SIG-M5 (cell line): ENCODE measurements around the gene FUT1.
"Not testable (repeated sequence)": the region's sequence is repeated elsewhere in the genome, so short reads cannot be mapped to it uniquely, and the experiment has no call there.

Source experiments
- DNase-seq: peaks from one replicate; lab custom pipeline; 2025; lab: John Stamatoyannopoulos, UW

Gene FUT1

GRCh38 chr19:48718106-48718505 lies 34.3 kb downstream of the FUT1 start:
- not testable (repeated sequence) for DNase-seq

GRCh38 chr19:48716562-48717291 lies 35.7 kb downstream of the FUT1 start:
- no peak for DNase-seq

- no peak for DNase-seq
Measured at GRCh38 chr19:48715681-48716171, 36.7 kb downstream of the FUT1 start.

DNA sequence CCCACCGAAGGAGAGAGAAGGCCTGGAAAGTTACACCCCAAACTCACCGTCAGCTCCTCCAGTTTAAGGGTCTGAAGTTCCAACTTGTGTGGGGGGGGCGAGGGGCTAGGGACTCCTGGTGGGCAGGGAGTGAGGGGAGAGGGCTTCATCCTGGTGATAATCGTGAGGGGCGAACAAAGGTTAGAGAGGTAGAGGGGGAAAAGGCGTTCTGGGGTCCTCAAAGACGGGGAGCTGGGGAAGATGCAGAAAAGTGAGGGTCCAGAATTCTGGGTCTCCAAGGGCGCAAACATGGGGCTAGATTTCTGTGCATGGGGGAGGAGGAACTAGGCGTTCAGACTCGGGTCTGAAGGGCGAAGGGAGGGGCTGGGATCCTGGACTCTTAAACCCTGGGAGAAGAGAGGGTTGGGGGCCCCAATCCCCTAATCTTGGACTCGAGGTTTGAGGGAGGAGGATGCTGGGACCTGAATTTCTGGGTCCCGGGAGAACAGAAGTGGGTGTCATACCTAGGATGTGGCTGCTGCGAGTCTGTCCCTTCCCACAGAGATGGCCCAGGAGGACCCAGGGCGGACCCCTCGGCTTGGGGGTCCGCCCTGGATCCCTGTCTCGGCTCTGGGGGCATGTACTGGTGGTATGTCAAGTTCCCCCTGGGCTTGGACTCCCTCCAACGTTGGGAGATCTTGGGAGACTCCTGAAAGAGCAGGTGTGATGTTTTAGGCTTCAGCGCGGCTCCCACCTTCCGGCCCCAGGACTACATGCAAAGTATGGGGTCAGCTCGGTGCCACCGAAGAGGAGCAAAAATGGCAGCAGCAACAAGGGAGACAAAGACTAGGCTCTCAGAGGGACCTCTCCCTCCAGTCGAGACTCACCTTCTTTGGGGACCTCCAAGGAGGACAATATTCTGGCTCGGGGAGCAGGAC lies 37.4 kb downstream of the FUT1 start:
- DNase-seq: no peak

GRCh38 chr19:48713864-48714755 lies 38.3 kb downstream of the FUT1 start:
- peak; percentile 98 for DNase-seq

- no peak for DNase-seq
Measured at GRCh38 chr19:48713041-48713863, 39.2 kb downstream of the FUT1 start.

GRCh38 chr19:48711106-48711662 lies 41.3 kb downstream of the FUT1 start:
- no peak for DNase-seq

GRCh38 chr19:48708471-48708870 lies 44.0 kb downstream of the FUT1 start:
- DNase-seq: no peak

DNA sequence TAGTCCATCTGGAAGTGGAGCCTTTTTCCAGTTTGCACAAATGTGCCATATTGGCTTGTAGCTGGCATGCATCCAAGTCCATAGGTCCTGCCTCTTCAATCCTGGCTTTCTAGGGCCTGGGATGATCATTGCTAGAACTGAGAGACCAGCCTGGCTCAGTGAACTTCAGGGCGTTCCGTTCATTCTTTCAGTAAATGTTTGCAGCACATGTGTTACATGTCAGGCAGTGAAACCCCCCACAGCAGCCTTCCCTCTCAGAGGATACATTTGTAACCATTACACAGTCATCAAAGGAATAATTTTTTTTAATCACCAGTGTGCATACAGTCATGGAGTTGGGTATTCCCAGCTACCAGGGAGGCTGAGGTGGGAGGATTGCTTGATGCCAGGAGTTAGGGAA lies 47.0 kb downstream of the FUT1 start:
- DNase-seq: no peak

GRCh38 chr19:48703316-48703715 lies 49.1 kb downstream of the FUT1 start:
- no peak for DNase-seq

- DNase-seq: no peak
Measured at GRCh38 chr19:48702701-48703100, 49.7 kb downstream of the FUT1 start.

DNA sequence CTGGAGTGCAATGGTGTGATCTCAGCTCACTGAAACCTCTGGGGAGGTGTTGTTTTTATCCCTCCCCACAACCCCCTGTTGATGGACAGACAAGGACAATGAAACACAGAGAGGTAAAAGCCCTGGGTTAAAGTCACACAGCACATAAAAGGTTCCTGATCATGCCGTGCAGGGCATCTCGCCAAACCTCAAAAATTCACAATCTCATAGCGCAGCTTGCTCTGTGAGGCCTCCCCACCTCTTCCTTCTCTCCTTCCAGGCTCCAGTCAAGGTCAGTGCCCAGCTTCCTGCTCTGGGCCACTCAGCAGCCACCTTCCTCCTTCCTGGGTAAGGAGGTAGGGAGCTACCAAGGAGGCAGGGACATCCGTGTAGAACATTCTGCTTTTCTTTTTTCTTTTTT lies 54.4 kb downstream of the FUT1 start:
- DNase-seq: no peak
